GM18508 (cell line): Measurements from ENCODE around the gene WHAMM.
"Not testable (repeated sequence)": the region's sequence is repeated elsewhere in the genome, so short reads cannot be mapped to it uniquely, and the experiment has no call there.

Experiments used
- ATAC-seq: cut with Tn5 transposase; IDR thresholded peaks from one replicate; pipeline ENCODE4 v1.9.1; 2021; ENCODE audit warnings: moderate number of reproducible peaks; ENCODE audit not compliant: insufficient read depth, unreplicated experiment

The WHAMM gene

GRCh38 chr15:82862886-82863285 is 53.5 kb downstream of the WHAMM start:
- no peak for ATAC-seq

DNA sequence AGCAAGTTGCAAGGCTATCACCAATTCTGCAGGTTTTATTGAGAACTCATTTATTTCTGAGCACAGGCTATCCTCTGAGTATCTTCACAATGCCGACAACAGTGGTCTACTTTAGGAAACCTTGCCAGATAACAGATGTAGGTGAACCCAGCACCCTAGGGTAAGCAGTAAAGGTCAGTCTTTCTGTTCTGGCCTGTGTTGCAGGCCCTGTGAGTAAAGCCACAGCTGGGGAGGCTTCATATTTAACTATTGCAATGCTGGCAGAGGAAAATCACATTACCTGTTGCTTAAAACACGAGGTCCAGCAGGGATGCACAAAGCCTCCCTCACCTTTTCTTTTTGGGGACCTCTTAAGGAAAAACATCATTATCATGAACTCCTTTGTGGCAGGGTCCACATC is 55.5 kb downstream of the WHAMM start:
- ATAC-seq, result no peak

GRCh38 chr15:82865581-82865980 is 56.2 kb downstream of the WHAMM start:
- ATAC-seq, result not testable (repeated sequence)

DNA sequence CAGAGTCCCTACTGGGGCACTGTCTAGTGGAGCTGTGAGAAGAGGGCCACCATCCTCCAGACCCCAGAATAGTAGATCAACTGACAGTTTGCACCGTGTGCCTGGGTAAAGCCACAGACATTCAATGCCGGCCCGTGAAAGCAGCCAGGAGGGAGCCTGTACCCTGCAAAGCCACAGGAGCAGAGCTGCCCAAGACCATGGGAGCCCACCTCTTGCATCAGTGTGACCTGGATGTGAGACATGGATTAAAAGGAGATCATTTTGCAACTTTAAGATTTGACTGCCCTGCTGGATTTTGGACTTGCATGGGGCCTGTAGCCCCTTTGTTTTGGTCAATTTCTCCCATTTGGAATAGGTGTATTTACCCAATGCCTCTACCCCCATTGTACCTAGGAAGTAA is 56.6 kb downstream of the WHAMM start:
- ATAC-seq, result not testable (repeated sequence)

DNA sequence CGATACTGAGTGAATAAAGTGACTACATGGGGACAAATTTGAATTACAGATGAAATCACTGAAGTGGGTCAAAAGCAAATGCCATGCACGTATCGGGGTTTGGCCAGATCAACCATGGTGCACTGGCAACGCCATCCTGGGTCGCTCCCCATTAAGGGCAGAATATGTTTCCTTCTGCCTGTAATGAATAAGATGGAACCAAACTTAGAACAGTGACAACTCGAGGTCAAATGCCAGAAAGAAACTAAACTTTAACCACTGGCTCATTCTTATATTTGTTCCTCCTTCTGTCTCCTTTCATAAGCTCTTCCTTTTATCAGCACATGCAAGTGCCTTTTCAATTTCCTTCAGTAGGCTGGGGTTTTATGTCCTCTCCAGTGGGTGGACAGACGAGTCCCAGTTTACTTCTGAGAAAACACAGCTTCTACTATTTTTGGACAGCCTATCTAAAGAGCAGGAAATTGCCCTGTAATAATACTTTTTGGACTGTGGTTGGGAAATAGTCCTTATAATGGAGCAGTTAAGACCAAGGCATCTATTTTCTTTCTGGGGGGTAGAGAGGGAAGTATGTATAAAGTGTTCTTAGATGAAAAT is 61.4 kb downstream of the WHAMM start:
- ATAC-seq, result no peak

DNA sequence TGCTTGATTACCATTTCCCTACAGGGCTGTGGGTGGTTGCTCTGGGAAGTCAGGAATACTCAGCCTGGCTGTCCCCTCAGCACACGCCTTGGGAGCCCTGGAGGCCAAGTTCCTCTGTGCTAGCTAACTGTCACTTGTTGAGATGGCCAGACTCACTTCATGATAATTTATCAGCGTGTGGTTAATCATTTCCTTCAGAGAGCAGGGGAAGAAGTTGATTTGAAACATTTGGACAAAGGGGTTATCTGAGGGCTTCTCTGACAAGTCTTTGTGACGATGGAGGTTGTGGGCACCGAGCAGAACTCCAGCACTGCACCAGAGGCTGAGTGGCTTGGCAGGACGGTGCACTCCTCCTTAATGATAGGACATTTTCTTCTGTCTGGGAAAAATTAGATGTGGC is 61.9 kb downstream of the WHAMM start:
- ATAC-seq, result no peak

DNA sequence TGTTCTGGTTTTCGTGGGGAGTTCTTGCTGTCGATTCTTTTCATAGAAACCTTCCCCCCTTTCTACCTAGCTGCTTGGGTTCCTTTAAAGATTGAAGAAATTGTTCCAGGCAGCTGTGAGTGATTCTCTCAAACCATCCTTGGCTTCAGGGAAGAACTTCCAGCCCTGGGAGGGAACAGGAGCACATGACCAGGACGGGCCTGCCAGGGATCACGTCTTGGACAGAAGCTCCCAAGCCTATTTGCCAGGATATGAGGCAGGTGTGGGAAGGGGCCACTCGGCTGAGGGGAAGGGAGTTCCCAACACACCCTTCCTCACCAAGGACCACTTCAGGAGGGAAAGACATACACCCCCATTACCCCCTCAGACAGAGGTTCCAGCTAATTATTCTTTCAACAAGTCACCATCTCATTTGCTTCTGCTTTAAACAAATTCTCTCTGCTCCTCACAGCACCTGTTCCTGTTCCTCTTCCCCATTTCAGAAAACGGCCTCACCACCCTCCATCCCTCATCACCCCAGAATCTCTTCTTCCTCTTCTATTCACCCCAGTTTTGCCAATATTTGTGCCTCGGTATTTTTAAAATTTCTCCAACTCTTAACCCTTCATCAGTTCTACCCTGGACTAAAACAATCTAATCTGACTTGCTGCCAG is 62.5 kb downstream of the WHAMM start:
- no peak for ATAC-seq

GRCh38 chr15:82873000-82873680 is 63.7 kb downstream of the WHAMM start:
- no peak for ATAC-seq

GRCh38 chr15:82874267-82874666 is 64.8 kb downstream of the WHAMM start:
- ATAC-seq, result no peak

DNA sequence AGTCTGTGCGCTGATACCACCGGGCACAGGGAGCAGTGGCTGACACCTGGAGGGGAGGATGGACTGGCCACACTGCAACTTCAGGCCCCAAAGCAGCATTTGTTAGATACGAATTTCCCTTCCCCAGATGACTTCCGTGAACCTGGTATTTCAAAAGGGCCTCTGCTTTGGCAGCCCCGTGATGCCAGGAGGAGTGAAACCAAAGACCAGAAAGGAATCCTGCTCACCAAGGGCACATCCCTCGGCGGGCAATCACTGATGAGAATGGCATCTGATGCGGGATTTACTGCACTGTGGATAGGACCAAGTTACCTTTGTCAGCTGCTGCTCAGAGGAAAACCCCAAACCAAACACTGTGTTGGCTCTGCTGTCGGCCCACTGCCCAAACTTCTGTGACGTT is 65.5 kb downstream of the WHAMM start:
- no peak for ATAC-seq

DNA sequence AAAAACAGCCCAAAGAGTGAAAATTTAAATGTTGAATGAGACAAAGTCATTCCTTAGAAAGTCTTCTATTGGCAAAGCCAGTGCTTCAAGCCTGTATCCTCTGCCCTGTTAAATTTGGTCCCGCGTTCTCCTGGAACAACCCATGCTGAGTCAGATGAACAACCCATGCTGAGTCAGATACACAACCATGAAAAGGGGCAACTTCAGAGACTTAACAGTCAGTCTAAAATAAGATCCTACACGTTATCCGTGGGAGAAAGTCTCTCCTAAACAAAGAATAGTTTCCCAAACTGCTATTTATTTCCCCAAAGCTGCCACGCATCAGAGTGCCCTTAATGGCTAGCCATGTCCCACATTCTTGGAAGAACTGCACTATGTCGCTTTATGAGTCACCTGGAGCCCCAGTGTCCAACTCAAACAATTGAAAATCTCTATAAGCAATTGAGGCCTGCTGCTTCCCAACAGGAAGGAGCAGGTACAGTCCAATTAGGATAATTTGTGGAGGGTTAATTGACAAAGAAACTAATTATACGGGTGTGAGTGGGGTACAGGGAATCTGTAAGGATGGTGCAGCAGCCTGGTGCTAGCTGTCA is 66.1 kb downstream of the WHAMM start:
- ATAC-seq, result no peak

- ATAC-seq, result no peak
Observed at GRCh38 chr15:82877825-82878224, 68.4 kb downstream of the WHAMM start.

DNA sequence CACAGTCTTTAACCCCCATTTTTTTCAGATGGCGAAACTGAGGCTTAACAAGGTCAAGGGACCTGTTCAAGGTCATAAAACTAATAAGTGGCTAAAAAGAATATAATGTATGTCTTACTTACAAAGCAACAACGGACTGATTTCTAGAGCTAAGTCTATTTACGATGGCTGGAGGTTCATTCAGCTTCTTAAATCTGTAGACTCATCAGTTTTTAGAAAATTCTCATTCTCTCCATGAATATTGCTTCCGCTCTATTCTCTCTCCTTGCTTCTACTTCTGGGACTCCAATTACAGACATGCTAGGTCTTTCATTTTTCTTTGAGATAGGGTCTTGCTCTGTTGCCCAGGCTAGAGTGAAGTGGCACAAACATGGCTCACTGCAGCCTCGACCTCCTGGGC is 68.9 kb downstream of the WHAMM start:
- no peak for ATAC-seq

- no peak for ATAC-seq
Observed at GRCh38 chr15:82880704-82881103, 71.3 kb downstream of the WHAMM start.

DNA sequence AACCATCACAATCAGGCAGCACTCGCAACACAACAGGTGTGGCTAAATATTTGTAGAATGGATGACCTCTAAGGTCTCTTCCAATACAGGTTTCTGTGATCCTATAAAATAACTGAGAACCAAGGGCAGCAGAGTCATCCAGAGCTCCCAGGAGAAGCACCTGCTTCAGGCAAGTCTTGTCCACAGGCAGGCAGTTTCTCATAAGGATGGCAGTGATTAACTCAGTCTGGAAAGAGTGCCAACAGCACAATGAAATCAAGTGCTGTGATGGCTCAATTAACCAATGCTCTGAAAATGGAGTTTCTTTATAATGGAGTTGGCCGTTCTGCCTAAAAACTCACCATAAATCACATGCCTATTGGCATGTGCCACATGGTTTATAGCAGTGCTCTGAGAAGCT is 72.3 kb downstream of the WHAMM start:
- no peak for ATAC-seq

DNA sequence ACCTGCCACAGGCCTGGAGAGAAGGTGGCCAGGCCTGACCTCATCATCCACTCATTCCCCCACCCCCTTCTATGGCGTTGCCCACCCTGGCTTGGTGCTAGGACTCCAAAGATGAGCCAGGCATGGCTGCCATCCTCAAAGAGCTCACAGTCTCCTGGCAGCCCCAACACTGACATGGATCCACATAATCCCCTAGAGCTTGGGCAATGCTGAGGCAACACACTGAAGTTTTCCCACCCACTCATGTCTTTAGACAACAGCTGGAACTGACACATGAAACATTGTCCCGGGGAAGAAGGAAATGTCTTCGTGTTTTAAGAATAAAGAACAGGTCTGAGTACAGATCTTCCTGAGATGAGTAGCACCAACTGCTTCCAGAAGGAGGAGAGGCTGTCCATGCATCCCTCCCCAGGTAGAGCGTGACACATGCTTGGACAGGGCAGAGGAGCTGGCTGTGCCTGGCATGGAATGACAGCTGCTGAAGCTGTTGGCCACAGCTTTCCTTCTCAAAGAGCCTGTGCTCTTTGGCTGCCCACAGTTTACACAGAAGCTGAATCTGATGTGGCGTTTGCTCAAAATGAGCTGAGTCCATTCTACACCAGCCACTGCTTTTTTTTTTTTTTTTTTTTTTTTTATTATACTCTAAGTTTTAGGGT is 73.0 kb downstream of the WHAMM start:
- ATAC-seq, result no peak
